ENCODE data around the gene CCDC144A.
"Not testable (repeated sequence)": the region's sequence is repeated elsewhere in the genome, so short reads cannot be mapped to it uniquely, and the experiment has no call there.

DNA sequence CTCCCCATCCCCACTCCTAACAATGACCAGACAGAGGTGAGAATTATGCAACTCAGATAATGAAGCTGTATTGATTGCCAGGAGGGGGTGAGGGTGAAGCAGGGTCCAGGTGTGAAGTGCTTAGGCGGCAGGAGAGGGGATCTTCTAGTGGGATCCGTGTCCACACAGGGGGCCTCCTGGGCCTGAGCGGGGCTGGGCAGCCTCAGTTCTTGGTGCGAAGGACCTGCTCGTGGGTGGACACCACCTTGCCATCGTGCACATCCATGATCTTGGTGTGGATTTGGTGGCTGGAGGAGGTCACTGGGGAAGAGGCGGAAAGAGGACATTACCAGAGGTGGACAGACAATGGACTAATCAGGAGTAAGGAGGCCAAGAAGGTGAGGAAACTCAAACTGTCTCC is 127.9 kb downstream of the CCDC144A start:
- TF ChIP-seq, protein P1, sequence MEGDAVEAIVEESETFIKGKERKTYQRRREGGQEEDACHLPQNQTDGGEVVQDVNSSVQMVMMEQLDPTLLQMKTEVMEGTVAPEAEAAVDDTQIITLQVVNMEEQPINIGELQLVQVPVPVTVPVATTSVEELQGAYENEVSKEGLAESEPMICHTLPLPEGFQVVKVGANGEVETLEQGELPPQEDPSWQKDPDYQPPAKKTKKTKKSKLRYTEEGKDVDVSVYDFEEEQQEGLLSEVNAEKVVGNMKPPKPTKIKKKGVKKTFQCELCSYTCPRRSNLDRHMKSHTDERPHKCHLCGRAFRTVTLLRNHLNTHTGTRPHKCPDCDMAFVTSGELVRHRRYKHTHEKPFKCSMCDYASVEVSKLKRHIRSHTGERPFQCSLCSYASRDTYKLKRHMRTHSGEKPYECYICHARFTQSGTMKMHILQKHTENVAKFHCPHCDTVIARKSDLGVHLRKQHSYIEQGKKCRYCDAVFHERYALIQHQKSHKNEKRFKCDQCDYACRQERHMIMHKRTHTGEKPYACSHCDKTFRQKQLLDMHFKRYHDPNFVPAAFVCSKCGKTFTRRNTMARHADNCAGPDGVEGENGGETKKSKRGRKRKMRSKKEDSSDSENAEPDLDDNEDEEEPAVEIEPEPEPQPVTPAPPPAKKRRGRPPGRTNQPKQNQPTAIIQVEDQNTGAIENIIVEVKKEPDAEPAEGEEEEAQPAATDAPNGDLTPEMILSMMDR (IDR thresholded peaks at IDR 0.05) = not testable (repeated sequence)
- TF ChIP-seq POLR2A (IDR thresholded peaks at IDR 0.05; ENCODE audit: low read depth) = not testable (repeated sequence)
